ENCODE results near the gene MBD3L2B. TPM values are rescaled to one million over a fixed set of nuclear protein-coding genes. Genes with fewer than 3 reads are reported as not detected.

The MBD3L2B gene
- total RNA-seq, 8 experiments from 2014 or later, result not detected

DNA sequence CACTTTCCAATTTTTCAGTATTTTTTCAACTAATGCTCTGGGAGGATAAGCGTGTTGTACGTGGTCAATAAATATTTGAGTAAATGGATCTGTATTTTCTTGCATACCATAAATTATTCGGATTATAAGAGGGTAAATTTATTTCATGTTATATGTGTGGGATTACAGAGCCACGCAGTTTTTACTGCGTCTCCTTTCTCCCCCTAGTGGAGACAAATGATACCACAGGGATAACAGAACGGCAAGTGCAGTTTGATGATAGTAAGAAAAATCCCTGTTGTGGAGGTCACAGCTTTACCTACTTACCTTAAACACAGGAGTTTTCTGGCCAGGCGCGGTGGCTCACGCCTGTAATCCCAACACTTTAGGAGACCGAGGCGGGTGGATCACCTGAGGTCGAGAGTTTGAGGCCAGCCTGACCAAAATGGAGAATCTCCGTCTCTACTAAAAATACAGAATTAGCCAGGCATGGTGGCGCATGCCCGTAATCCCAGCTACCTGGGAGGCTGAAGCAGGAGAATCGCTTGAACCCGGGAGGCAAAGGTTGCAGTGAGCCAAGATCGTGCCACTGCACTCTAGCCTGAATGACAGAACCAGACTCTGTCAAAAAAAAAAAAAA, 16.8 kb downstream of the MBD3L2B start:
- no peak overlapping the region for H3K4me3 ChIP-seq
- 0 to 48% (median 19%) methylated on average over 2 to 18 of the region's 18 CpGs for WGBS, 10 experiments
- peak in 3 of 8 experiments; percentile 38 to 78 (median 55) for ATAC-seq (replicated peaks in 6 of 8)
- in situ Hi-C loops (cut with MboI; ENCODE audit: low pct_unique_long_range_greater_than_20kb in 2 of 9, low sequenced_read_pairs in 9 of 9, unreplicated experiment in 9 of 9), result no loop called here
- H3K27ac ChIP-seq, result no peak overlapping the region
- H3K4me1 ChIP-seq (replicated peaks in 1 of 2), result no peaks in the 10 kb centered on the region

DNA sequence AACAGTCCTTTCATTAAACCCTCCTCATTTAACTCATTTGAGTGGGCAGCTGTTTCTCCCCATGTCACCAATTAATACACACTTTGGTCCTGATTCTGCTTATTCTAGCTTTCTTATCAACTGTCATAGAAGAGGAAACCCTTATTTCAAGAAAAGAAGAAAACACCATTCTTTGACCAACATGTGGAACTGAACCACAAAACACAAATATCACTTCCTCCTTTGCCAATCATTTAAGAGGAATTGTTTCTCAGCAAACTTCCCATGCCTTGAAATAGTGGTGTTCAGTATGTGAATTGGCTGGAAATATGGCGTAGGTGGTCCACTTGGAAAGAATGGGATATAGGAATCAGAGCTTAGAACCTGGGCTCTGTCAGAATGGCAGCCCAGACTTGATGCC, 20.4 kb downstream of the MBD3L2B start:
- Histone ChIP-seq H3K4me3 (no peak overlapping the region), H3K4me1 (replicated peaks in 1 of 2) (no peaks in the 10 kb centered on the region), H3K27ac (no peak overlapping the region)
- in situ Hi-C loops (cut with MboI; ENCODE audit: low pct_unique_long_range_greater_than_20kb in 2 of 9, low sequenced_read_pairs in 9 of 9, unreplicated experiment in 9 of 9), result no loop called here
- 0 to 25% (median 13%) methylated on average over 1 of the region's 1 CpG; no CpG with 5 or more reads in 5 of the 10 experiments for WGBS, 10 experiments
- ATAC-seq (replicated peaks in 6 of 8), result no peak

DNA sequence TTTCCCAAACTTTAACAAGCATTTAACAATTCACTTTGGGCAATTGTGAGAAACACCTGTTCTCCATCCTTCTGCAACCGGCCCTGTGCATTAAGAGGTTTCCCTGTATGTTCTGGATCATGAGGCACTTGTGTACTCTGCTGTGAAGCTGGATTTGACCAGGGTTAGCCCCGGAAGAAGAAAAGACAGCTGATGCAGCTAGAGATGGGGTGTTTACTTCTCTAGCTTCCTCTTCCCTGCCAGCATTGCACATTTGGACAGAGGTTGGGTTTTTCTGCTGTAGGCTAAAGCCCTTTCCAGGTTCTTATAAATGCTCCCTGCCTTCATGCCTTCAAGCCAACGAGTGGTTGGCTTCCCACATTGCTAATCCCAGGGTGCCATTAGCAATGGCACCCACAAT, 20.9 kb downstream of the MBD3L2B start:
- no peak overlapping the region for H3K27ac ChIP-seq
- in situ Hi-C loops (cut with MboI; ENCODE audit: low pct_unique_long_range_greater_than_20kb in 2 of 9, low sequenced_read_pairs in 9 of 9, unreplicated experiment in 9 of 9), result no loop called here
- no peak overlapping the region for H3K4me3 ChIP-seq
- no peak for ATAC-seq (replicated peaks in 6 of 8)
- H3K4me1 ChIP-seq (replicated peaks in 1 of 2), result no peaks in the 10 kb centered on the region
- 0 to 67% (median 31%) methylated on average over 1 to 3 of the region's 3 CpGs; no CpG with 5 or more reads in 2 of the 10 experiments for WGBS, 10 experiments

DNA sequence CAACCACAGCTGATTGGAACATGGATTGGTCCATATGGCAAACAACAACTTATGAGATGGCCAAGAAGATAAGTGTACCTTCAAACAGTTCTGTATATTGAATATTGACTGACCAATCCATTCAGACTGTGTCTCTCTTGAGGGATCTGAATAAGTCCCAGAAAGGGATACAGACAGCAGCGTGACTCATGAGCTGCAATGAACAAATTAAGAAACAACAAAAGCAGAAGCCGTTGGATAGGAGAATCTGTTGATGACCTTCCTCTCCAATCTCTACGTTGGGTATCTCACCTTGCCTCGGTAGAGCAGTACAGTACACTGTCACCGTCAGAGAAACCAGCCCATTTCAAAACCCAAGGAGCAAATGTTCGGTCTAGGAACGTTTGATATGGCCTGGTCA, 21.3 kb downstream of the MBD3L2B start:
- in situ Hi-C loops (cut with MboI; ENCODE audit: low pct_unique_long_range_greater_than_20kb in 2 of 9, low sequenced_read_pairs in 9 of 9, unreplicated experiment in 9 of 9), result no loop called here
- Histone ChIP-seq H3K4me1 (replicated peaks in 1 of 2) (no peaks in the 10 kb centered on the region), H3K4me3 (no peak overlapping the region), H3K27ac (no peak overlapping the region)
- WGBS, 10 experiments, result 0 to 42% (median 23%) methylated on average over 1 to 7 of the region's 7 CpGs; no CpG with 5 or more reads in 3 of the 10 experiments
- no peak for ATAC-seq (replicated peaks in 6 of 8)

DNA sequence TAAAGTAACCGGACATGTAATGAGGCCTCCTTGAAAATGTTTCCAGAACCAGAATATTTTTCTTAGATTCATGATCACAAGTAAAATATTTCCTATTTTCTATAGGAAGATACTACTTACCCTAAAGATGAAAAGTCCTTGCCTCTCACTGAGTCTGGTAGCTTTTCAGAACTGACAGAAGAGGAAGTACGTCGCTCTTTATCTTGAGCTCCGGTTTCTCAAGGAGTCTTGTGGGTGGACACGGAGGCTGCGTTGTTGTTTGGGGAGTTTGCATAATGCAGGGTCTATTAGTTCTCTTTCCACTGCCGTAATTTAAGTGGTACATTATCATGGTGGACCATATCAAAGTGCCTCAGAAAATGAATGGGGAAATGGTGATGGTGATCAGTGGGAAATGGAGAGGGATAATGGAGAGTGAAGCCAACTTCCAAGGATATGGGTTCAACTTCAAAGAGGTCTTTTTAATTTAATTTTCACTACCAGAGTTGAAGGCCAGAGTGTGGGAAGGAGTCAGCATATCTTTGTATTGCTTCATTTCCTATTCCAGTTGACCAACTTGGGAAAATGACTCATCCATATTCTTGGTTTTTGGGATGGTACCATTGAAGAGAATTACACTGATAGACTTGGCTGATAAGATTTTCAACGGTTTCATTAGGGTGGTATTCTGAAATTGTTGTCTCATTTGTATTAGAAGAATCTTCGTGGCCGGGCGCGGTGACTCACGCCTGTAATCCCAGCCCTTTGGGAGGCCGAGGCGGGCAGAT, 23.4 kb downstream of the MBD3L2B start:
- Histone ChIP-seq H3K4me3 (no peak overlapping the region), H3K4me1 (replicated peaks in 1 of 2) (no peaks in the 10 kb centered on the region), H3K27ac (no peak overlapping the region)
- no peak for ATAC-seq (replicated peaks in 6 of 8)
- WGBS, 10 experiments, result 44 to 90% (median 70%) methylated on average over 2 to 8 of the region's 15 CpGs
- in situ Hi-C loops (cut with MboI; ENCODE audit: low pct_unique_long_range_greater_than_20kb in 2 of 9, low sequenced_read_pairs in 9 of 9, unreplicated experiment in 9 of 9), result no loop called here

DNA sequence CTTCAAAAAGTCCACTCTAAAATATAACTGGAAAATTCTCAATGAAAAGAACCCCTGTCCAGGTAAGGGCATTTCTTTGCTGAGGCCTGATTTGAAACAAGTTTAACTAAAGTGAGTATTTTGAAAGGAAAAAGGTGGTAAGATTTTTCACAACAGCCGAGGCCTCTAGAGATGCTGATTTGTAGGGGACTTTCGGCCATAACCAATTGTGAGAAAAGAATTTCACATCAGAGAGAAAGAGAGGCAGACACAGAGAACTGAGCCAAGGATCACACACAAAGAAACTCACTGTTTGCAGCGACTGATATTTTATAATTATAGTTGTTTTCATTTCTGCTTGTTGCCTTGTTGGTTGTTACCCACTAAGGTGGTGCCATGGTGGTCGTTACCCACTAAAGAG, 24.4 kb downstream of the MBD3L2B start:
- no peak overlapping the region for H3K4me3 ChIP-seq
- in situ Hi-C loops (cut with MboI; ENCODE audit: low pct_unique_long_range_greater_than_20kb in 2 of 9, low sequenced_read_pairs in 9 of 9, unreplicated experiment in 9 of 9), result no loop called here
- no peaks in the 10 kb centered on the region for H3K4me1 ChIP-seq (replicated peaks in 1 of 2)
- no peak overlapping the region for H3K27ac ChIP-seq
- 0 to 100% (median 13%) methylated on average over 1 to 4 of the region's 4 CpGs for WGBS, 10 experiments
- no peak for ATAC-seq (replicated peaks in 6 of 8)

DNA sequence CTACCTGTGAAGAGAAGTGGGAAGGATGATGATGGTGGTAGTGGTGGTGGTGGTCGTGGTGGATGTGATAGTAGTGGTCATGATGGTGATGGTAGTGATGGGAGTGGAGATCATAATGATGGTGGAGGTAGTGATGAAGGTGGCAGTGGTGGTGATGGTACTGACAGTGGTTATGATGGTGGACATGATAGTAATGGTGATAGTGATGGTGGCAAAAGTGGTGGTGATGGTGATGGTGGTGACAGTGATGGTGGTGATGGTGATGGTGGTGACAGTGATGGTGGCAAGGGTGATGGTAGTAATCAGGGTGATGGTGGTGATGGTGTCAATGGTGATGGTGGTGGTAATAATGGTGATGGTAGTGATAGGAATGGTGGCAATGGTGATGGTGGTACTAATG, 26.2 kb downstream of the MBD3L2B start:
- Histone ChIP-seq H3K4me1 (replicated peaks in 1 of 2) (no peaks in the 10 kb centered on the region), H3K4me3 (no peak overlapping the region), H3K27ac (no peak overlapping the region)
- WGBS, 10 experiments, result 0 to 60% (median 18%) methylated on average over 1 of the region's 1 CpG; no CpG with 5 or more reads in 6 of the 10 experiments
- in situ Hi-C loops (cut with MboI; ENCODE audit: low pct_unique_long_range_greater_than_20kb in 2 of 9, low sequenced_read_pairs in 9 of 9, unreplicated experiment in 9 of 9), result no loop called here
- no peak for ATAC-seq (replicated peaks in 6 of 8)

DNA sequence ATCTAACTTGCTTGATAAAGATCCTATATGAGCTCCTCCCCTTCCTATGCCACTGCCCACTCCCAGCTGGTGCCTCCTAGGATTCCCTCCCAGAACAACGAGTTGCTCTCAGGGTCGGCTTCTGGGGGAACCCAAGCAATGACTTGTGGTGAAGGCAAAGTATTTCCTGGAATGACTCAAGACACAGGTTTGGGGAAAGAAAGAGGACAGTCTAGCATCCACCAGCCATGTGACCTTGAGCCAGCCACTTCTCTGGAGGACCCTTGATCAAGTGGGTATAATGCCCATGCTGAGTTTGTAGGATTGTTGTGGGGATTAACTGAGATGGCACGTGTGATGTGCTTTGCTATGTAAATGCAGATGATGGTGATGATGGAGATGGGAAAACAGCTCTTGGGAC, 33.0 kb downstream of the MBD3L2B start:
- H3K4me1 ChIP-seq (replicated peaks in 1 of 2), result no peaks in the 10 kb centered on the region
- no peak overlapping the region for H3K4me3 ChIP-seq
- WGBS, 10 experiments, result 0 to 40% (median 12%) methylated on average over 1 to 2 of the region's 3 CpGs; no CpG with 5 or more reads in 4 of the 10 experiments
- no peak for ATAC-seq (replicated peaks in 6 of 8)
- H3K27ac ChIP-seq, result no peak overlapping the region
- in situ Hi-C loops (cut with MboI; ENCODE audit: low pct_unique_long_range_greater_than_20kb in 2 of 9, low sequenced_read_pairs in 9 of 9, unreplicated experiment in 9 of 9), result no loop called here

DNA sequence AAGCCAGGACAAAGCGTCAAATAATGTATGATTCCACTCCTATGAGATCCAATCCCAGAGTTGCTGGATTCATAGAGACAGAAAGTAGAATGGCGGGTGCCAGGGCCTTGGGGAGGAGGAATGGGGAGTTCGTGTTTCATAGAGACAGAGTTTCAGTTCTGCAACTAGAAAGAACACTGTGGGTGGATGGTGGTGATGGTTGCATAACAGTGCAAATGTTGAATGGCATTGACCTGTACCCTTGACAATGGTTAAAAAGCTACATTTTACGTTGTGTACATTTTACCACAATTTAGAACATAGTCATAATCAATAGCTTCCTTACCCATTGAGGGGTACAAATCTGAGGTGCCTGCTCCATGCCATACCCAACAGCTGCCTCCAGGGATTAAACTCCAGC, 33.4 kb downstream of the MBD3L2B start:
- Histone ChIP-seq H3K27ac (no peak overlapping the region), H3K4me1 (replicated peaks in 1 of 2) (no peaks in the 10 kb centered on the region), H3K4me3 (no peak overlapping the region)
- in situ Hi-C loops (cut with MboI; ENCODE audit: low pct_unique_long_range_greater_than_20kb in 2 of 9, low sequenced_read_pairs in 9 of 9, unreplicated experiment in 9 of 9), result no loop called here
- 0 to 60% (median 17%) methylated on average over 1 to 4 of the region's 4 CpGs; no CpG with 5 or more reads in 3 of the 10 experiments for WGBS, 10 experiments
- ATAC-seq (replicated peaks in 6 of 8), result no peak

DNA sequence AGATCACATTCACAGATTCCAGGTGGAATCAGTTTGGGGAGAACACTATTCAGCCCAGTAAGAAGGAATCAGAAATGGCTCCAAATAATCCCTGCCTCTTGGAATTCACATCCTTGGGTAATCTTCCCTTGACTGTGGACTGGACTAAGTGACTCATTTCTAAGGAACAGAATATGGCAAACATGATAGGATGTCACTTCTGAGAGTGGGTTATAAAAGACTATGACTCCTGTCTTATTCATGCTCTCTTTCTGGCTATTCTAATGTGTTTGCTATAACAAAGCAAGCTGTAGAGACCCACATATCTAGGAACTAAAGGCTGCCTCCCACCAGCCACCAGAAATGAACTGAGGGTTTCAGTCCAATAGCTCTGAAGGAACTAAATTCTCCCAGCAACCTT, 37.8 kb downstream of the MBD3L2B start:
- Histone ChIP-seq H3K4me1 (replicated peaks in 1 of 2) (no peaks in the 10 kb centered on the region), H3K27ac (no peak overlapping the region), H3K4me3 (no peak overlapping the region)
- in situ Hi-C loops (cut with MboI; ENCODE audit: low pct_unique_long_range_greater_than_20kb in 2 of 9, low sequenced_read_pairs in 9 of 9, unreplicated experiment in 9 of 9), result no loop called here
- ATAC-seq (replicated peaks in 6 of 8), result no peak

DNA sequence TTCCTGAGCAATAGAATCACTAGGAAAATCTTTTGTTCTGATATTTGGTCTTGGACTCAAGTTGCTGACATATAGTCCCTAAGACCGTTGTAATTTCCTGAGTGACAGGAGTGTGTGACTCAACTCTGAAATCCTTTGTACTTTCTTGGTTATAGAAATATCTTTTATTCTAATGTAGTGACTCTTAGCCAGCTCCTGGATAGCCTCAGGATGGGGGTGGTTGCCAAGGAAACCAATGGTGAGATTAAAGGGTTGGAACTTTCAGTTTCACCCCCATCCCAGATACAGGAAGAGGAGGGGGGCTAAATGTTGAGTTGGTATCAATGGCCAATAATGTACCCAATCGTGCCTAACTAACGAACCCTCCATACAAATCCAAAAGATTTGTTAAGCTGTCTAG, 41.8 kb downstream of the MBD3L2B start:
- no peak for ATAC-seq (replicated peaks in 6 of 8)
- no peak overlapping the region for H3K4me3 ChIP-seq
- in situ Hi-C loops (cut with MboI; ENCODE audit: low pct_unique_long_range_greater_than_20kb in 2 of 9, low sequenced_read_pairs in 9 of 9, unreplicated experiment in 9 of 9), result no loop called here
- 8 to 83% (median 50%) methylated on average over 1 to 3 of the region's 3 CpGs; no CpG with 5 or more reads in 1 of the 10 experiments for WGBS, 10 experiments
- no peak overlapping the region for H3K27ac ChIP-seq
- no peaks in the 10 kb centered on the region for H3K4me1 ChIP-seq (replicated peaks in 1 of 2)

DNA sequence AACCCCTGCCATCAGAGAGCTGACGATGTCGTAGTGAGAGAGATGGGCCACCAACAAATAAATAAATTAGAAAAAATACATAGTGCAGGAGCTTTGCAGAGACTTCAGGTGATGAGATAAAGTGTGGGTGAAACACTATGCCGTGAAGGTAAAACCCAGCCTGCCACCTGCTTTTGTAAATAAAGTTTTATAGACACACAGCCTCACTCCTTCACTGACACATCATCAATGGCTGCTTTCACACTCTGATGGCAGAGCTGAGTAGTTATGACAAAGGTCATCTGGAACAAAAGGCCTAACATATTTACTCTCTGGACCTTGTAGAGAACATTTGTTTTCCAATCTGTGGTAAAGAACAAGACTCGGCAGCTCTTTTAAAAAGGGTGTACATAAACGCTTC, 45.0 kb downstream of the MBD3L2B start:
- Histone ChIP-seq H3K4me1 (replicated peaks in 1 of 2) (no peaks in the 10 kb centered on the region), H3K4me3 (no peak overlapping the region), H3K27ac (no peak overlapping the region)
- WGBS, 10 experiments, result 0 to 100% (median 70%) methylated on average over 1 to 5 of the region's 5 CpGs; no CpG with 5 or more reads in 1 of the 10 experiments
- in situ Hi-C loops (cut with MboI; ENCODE audit: low pct_unique_long_range_greater_than_20kb in 2 of 9, low sequenced_read_pairs in 9 of 9, unreplicated experiment in 9 of 9), result no loop called here
- no peak for ATAC-seq (replicated peaks in 6 of 8)

DNA sequence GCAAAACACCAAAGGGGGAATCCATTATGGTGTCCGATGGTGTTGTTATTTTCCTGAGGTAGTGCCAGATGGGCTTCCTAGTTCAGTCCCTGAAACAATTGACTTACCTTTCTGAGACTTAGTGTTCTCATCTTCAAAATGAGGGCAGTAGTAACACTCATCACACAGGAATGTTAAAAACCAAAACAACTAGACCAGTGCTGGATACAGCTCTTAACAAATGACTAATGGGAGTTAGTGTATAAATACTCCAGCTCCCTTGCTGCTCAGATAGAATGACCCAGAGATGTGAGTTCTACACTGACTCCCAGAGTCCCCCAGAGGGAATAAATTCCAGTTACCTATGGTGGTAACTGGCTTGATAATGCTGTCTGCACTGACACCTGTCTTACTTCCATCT, 49.9 kb downstream of the MBD3L2B start:
- WGBS, 10 experiments, result 0 to 63% (median 40%) methylated on average over 1 of the region's 1 CpG; no CpG with 5 or more reads in 7 of the 10 experiments
- in situ Hi-C loops (cut with MboI; ENCODE audit: low pct_unique_long_range_greater_than_20kb in 2 of 9, low sequenced_read_pairs in 9 of 9, unreplicated experiment in 9 of 9), result no loop called here
- ATAC-seq (replicated peaks in 6 of 8), result no peak
- Histone ChIP-seq H3K4me1 (replicated peaks in 1 of 2) (no peaks in the 10 kb centered on the region), H3K4me3 (no peak overlapping the region), H3K27ac (no peak overlapping the region)

DNA sequence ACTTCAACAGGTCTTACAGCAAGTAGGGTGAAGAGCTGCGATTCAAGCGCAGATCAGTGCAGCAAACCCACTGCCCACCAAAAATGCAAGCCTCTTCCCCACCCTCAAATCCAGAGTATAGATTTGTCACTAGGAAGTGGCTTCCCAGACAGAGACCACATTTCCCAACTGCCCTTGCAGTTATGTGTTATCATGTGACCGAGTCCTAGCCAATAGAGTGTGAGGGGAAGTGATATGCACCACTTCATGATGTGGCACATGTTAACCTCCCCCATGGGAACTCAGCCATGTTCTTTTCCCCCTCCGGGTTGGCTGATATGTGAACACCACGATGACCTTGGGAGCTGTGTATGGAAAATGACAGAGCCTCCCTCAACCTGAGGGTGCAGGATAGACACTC, 50.8 kb downstream of the MBD3L2B start:
- in situ Hi-C loops (cut with MboI; ENCODE audit: low pct_unique_long_range_greater_than_20kb in 2 of 9, low sequenced_read_pairs in 9 of 9, unreplicated experiment in 9 of 9), result no loop called here
- Histone ChIP-seq H3K27ac (no peak overlapping the region), H3K4me3 (no peak overlapping the region), H3K4me1 (replicated peaks in 1 of 2) (no peaks in the 10 kb centered on the region)
- ATAC-seq (replicated peaks in 6 of 8), result peak in 2 of 8 experiments; percentile 30 to 55
- 40 to 100% (median 68%) methylated on average over 1 to 5 of the region's 5 CpGs; no CpG with 5 or more reads in 4 of the 10 experiments for WGBS, 10 experiments

Data from motor neuron (in vitro differentiated cells).